HG02852 (cell line): Measurements from ENCODE around the gene SLC47A1.
"Not testable (repeated sequence)": the region's sequence is repeated elsewhere in the genome, so short reads cannot be mapped to it uniquely, and the experiment has no call there.

ENCODE experiments used
- ATAC-seq: cut with Tn5 transposase; IDR thresholded peaks from one replicate; pipeline ENCODE4 v1.9.1; 2021; ENCODE audit warnings: mild to moderate bottlenecking, moderate library complexity; ENCODE audit not compliant: unreplicated experiment

The SLC47A1 gene

DNA sequence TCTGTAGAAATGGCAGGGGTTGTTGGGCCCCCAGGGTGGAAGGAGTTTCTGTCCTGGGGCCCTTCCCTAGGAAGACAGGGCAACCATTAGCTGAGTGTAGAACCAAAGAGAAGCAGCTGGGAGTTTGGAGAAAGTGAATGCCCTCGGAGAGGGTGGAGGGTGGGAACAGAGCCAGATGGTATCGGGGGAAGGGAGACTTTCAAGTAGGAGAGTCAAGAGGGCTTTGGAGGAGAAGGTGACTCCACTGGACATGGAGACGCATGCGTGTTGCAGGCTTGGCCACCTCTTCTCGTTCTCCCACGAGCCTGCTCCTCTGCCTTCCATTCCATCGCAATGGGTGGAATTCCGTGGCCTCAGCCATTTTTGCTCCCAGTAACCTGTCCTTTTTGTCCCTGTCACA, 19.4 kb downstream of the SLC47A1 start:
- no peak for ATAC-seq

DNA sequence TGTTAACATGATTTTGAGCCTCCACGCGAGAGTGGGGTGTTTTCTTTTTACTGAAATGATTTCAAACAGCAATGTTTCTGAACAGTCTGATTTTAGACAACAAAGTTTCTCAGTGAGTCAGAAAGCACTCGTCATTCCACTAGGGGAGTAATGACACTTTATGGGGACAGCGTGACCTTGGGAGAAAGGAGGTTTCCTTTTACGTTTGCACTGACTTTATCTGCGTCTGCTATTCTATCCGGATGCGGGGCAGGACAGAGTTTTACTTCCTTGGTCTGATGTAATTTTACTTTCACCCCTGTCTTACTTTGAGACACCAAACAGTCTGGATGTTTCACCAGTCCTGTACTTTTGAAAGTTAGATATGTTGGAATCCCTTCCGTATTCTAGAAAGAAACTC, 20.7 kb downstream of the SLC47A1 start:
- no peak for ATAC-seq

DNA sequence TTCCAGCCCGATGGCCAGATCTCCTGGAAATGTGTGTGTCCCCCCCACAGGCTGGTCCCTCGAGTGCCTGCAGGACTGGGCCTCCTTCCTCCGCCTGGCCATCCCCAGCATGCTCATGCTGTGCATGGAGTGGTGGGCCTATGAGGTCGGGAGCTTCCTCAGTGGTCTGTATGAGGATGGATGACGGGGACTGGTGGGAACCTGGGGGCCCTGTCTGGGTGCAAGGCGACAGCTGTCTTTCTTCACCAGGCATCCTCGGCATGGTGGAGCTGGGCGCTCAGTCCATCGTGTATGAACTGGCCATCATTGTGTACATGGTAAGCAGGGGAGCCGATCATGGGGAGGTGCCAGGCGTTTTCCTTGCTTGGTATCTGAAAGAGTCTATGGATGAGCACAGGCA, 22.1 kb downstream of the SLC47A1 start:
- no peak for ATAC-seq

DNA sequence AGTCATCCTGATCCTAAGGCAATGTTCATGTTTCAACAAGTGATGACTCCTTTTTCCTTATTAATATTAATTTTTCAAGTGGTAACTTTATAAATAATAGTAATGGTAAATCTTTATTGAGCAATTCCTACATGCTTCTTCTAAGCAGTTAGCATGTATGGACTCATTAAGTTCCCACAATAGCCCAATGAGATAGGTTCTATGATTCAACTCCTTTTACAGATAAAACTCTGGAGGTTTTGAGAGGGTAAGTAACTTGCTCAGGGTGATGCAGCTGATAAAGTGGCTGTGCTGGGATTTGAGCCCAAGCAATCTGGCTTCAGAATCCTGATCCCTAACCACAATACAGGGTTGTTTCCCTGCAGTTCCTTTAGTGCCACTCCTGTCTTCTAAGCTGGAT, 25.3 kb downstream of the SLC47A1 start:
- no peak for ATAC-seq

DNA sequence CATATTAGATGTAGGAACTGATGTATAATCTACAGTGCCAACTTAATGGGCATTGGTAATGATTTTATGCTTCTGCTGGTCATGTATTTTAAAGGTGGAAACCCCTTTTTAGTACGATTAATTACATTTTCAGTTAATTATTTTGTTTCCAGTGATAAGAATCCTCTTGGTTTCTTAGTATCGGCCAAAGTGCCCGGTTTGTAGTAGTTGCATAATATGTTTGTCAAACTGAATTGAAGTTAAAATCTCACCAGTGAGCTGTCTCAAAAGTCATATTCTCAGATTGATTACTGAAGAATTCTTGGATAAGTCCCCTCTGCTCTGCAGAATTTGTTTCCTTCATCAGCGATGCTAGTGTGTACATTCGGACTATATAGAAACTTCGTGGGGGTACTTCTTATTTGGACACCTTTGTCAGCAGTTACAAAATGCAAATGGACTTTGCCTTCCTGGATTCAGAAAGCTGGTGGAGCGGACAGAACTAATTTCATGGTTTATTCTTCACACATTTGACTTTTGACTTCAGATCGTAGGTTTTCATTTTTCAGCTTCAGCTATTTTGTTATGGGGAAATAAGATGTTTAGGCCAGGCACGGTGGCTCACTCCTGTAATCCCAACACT, 28.2 kb downstream of the SLC47A1 start:
- no peak for ATAC-seq

DNA sequence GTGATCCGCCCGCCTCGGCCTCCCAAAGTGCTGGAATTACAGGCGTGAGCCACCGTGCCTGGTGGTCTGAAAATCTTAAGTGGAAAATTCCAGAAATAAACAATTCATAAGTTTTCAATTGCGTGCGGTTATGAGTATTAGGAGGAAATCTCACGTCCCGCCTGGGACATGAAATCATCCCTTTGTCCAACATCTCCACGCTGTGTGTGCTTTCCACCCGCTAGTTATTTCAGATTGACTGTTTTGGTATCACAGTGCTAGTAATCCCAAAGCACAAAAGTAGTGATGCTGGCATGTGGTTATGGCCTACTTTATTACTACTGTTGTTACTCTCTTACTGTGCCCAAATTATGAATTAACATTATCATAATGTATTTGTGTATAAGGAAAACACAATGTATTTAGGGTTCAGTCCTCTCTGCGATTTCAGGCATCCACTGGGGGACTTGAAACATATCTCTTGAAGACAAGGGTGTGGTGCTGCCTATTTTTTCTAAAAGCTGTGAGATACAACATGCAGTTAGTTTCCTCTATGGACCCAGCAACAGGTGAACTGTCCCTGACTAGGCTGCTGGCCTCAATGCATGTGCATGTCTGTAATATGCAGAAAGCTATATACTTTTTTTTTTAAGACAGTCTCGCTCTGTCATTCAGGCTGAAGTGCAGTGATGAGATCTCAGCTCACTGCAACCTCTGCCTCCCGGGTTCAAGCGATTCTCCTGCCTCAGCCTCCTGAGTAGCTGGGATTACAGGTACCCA, 32.3 kb downstream of the SLC47A1 start:
- ATAC-seq: no peak

DNA sequence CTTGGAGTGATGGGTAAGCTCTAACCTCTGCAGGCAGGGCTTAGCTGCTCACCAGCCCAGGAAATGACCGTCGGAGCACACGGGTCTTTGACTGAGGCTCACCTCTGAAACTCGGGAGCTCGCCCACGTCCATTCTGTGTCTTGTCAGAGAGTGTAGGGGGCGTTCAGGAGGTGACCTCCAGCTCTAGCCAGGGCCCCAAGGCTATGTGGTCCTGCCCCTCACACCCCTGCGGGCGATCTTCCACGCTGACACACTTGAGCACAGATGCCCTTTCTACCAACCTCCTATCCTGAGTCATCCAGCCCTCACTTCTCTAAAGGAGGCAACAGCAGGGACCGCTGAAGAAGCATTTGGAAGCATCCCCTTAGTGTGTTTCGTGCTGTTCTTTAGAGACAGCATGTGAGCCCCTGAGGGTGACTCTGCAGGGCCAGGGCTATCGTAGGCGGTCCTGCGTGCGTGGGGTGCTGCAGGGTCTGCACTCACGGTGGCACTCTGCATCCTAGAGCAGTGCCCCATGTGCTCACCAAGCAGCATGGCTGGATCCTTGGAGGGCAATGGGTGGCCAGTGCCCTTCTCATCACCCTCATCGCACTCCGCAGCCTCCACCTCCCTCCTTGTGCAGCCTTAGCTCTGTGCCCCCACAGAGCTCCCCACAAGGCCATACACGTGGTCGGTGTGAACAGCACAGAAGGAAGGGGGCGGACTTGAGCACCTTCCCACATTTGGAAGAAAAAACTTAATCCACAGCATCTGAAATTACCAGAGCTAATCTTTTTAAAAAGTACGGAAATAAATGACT, 33.8 kb downstream of the SLC47A1 start:
- no peak for ATAC-seq

DNA sequence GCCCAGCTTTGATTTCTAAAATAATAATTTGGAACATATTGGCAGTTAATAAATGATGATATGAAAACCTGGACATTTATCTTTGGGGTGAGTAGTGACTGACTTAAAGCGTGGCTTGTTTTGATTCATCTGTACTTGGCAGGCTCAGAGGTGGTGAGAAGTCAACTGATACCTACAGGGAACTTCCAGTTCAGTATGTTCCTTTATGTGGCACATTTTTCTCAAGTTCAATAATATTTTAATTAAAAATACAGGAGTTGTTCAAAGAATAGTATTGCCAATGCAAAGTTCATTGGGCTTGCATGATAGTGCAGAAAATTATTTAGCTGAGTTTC, 34.3 kb downstream of the SLC47A1 start:
- no peak for ATAC-seq

DNA sequence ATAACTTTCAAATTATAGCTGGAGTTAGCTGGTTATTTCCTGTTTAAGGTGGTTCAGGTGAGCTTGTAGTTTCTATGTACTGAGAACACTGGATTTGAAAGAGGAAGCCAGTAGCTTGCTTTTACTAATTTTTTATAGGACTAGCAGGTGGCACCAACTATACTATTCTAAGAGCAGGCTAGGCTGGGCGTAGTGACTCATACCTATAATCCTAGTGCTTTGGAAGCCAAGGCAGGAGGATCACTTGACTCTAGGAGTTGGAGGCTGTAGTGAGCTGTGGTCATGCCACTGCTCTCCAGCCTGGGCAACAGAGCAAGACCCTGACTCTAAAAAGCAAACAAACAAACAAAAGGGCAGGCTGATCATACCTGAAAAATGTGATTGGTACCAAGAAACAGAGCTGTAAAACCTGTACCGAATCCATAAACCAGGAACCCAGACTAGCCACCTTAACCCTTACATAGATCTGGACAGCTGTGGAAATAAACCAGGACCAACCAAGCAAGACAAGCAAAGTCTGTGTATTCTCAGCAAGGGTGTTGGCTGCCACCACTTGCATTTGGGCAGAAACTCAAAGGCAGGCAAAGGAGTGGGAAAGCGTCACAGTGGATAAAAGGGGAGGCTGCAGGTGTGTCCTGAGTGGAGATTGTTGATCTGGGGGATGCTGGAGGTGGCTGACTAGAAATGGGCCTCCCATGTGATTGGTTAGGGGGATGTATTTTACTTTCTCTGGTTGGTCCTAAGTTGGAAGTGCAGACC, 36.3 kb downstream of the SLC47A1 start:
- ATAC-seq: no peak

DNA sequence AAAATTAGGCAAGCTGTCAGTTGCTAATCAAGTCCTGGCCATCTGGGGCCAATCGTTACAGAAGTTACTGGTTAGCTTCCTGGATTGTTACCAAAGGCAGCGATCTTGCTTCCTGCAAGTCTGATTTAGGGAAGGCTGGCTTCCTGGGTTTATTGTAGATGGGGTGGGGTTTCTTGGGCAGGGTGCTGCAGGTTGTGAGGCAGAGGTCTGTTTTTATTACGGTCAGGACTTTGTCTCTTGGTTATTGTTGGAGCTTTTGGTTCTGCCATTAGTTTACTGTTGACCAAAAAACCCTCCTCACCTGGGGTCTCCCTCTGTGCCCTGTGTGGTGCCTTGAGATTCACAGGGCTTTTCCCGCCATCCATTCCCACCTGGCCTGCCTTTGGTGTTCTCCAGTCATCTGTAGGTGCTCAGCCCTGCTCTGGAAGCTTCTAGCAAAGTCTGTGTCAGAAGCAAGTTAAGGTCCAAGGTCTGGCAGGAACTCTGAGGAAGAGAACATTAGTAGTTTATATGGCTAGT, 36.9 kb downstream of the SLC47A1 start:
- no peak for ATAC-seq

DNA sequence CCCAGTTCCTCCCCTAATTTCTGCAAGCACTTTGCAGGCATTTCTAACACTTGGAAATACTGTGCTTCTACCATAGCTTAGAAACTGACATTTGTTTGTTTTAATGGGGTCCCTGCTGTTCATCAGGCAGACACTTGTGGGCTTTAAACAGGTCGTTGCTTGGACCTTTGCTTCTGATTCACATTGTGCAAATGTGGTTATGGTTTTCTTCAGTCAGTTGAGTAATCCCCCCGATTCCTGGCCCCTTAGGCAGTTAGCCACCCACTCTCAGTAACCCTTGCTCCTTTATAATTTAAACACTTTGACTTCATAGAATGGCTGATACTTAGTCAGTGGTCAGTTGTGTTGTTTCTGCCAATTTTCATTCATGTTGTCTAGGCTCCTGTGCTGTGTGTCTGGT, 39.4 kb downstream of the SLC47A1 start:
- no peak for ATAC-seq

DNA sequence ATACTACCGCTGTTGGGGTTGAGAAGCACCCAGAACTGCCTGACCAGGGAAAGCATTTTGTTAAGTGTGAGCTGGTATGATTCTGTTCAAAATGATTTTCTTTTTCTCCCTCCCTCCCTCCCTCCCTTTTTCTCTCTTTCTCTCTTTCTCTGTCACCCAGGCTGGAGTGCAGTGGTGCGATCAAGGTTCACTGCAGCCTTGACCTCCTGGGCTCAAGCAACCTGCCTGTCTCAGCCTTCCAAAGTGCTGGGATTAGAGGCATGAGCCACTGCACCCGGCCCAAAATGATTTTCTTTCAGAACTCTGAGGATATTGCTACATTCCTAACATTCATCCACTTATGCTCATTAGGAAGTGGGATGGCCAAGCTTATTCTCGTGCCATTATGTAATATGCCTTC, 41.3 kb downstream of the SLC47A1 start:
- no peak for ATAC-seq

DNA sequence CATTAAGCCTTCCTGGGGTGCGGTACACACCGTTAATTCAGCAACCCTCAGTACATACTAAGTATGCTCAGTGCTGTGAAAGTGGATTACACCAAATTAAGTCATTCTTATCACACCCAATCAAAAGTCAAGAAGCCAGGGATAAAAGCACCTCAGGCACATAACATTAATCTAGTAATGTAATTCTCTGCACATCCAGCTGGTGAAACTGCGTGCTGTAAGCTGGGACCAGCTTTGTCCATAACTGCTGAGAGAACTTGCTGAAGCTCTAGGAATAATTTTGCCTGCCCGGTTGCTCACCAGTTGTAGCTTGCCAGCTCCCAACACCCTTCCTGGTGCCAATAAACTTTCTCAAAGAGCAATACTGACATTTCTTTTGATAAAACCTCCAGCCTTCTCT, 44.9 kb downstream of the SLC47A1 start:
- no peak for ATAC-seq

DNA sequence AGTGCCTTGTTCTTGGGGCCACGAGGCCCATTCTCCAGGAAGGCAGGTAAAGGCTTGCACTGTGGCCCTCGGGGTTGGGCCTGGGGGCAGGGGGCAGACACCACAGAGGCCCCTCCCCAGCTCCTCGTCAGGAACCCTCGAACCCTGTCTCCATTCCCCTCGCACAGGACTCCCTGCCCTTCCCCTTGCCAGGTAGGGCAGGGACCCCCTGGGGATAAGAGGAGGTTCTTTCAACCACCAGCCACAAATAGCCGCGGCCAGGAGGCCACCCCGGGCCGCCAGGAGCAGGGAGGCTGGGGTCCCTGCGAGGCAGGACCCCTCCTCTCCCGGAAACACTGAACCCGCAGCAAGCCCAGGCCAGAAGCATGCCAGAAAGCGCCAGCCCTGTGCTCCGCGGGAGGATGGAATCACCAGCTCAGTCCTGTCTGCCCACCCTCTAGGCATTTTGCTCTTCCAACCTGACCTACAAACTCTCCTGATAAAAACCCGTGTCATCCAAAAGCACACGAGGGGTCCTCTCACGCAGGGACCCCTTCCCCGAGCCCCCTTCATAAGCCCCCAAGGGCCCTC, 45.6 kb downstream of the SLC47A1 start:
- ATAC-seq: no peak

DNA sequence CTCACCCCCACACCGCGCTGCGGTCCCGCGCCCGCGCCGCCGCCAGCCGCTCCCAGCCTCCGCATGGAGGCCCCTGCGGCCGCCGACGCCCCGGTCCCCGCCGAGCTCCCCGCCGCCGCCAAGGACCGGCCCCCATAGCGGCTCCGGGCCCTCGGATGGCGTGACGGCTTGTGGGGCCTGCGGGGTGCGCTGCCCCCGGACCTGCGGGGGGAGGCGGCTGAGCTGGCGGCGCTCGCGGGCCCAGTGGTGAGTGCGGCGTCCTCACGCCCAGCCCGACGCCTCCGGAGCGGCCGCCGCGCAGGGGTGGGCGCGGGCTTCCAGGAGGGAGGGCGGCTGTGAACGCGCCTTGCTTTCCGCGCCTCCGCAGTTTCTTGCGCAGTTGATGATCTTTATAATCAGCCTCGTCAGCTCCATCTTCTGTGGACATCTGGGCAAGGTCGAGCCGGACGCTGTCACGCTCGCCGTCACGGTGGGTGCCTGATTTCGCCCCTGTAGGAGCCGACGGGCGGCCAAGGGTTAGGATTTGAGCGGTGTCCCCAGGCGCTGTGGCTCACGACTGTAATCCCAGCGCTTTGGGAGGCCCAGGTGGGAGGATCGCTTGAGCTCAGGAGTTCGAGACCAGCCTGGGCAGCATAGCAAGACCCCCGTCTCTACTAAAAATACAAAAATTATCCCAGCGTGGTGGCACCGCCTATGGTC, 46.4 kb downstream of the SLC47A1 start:
- ATAC-seq: no peak

DNA sequence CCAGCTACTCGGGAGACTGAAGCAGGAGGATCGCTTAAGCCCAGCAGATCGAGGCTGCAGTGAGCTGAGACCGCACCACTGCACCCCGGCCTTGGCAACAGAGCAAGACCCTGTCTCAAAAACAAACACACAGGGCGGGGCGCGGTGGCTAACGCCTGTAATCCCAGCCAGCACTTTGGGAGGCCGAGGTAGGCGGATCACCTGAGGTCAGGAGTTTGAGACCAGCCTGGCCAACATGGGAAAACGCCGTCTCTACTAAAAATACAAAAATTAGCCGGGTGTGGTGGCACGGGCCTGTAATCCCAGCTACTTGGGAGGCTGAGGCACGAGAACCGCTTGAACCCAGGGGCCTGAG, 46.9 kb downstream of the SLC47A1 start:
- not testable (repeated sequence) for ATAC-seq

DNA sequence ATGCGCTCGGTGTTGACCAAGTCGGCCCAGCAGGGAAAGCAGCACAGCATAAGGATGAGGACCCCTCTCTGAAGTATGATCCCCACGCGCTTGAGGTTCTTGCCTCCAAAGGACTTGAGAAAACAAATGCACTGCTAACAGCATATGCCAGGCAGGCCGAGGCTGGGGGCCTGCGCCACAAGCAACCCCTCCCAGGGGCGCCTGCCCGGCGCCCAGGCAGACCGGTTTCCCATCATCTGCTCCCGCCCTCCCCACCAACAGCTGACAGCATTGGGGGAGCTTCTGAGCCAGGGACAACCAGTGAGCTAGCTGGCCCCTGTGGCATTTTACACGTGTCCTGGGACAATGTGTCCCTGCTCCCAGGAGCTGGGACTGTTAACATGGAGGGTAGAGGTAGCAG, 48.5 kb downstream of the SLC47A1 start:
- ATAC-seq: not testable (repeated sequence)

DNA sequence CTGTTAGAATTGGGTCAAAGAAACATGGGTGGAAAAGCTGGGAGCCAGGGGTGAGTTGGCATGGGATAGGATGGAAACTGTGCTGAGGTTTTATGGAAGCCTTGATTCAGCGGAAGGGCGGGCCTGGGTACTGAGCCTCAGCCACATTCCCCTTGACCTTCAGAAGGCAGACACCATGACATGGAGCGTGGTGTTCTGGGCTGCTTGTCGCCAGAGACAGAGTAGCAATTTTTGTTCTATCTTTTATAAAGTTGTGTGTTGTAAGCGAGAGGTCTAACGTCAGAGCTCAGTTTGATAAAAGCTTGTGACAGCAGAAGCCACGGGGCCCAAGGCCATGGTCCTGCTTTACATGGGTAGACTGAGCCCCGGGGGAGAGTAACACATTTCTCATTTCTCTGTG, 50.2 kb downstream of the SLC47A1 start:
- no peak for ATAC-seq

DNA sequence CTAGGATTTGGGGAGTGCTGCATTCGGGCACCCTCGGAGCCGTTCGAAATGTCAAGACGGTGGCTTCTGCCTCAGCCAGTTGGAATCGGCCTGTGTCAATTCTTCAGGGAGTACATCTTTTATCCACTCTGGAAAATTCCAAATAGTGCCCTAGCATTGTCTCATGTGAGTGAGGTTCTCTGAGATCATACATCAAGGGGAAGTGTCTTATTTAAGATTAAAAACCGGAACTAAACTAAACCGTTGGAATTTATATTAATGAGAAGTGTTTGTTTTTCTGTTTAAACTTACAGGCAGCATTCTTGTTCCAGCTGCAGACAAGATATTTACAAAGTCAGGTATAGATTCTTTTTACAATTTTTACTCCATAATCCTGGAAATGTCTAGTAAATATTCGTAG, 56.8 kb downstream of the SLC47A1 start:
- ATAC-seq: no peak

DNA sequence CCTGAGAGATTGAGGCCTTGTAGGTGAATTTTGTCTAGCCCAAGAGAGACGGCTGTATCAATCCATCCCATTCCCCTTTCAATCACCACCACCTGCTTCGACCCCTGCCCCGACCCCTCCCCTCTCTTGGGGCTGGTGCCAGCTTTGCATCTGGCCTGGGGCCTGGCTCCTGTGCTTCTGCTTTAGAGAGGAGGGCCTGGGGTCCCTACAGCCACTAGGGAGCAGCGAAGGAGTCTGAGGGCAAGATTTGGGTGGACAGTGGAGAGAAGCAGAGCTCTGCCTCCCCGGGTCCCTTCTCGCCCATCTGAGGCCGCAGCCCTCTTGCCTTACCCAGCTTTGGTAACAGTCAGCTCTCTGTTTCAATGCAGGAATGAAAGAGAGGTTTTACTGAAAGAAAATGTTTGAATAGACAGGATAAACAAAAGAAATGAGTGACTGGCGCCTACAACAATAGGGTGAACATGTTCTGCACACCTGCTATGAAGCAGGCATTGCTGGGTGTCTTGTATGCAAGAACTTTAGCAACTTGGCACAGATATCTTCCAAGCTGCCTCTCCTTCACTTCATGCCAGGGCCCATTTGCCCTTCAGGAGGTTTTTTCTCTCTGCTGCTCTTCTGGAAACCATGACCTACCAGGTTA, 57.4 kb downstream of the SLC47A1 start:
- no peak for ATAC-seq
